HepG2 (cell line): ENCODE data around the gene GPT2. TPM values are rescaled to one million over a fixed set of nuclear protein-coding genes. Genes with fewer than 3 reads are reported as not detected.

ENCODE experiments used
- ARID4A ChIP-seq: sonication (generic); formaldehyde crosslinking; IDR thresholded peaks from 2 replicates; pipeline ENCODE4 v1.5.0; 2020; ENCODE audit warnings: mild to moderate bottlenecking, missing genetic modification reagents, borderline replicate concordance
- ARNT ChIP-seq: fragments of 450-650 bp; IDR thresholded peaks from 2 replicates; pipeline ENCODE4 v1.6.1; 2017
- EED ChIP-seq: sonication (generic); formaldehyde crosslinking; IDR thresholded peaks from 2 replicates; pipeline ENCODE4 v1.5.0; 2020; ENCODE audit warnings: mild to moderate bottlenecking, missing genetic modification reagents
- FIP1L1 ChIP-seq: fragments of 200-400 bp; formaldehyde crosslinking; IDR thresholded peaks from 2 replicates; pipeline ENCODE4 v1.6.1; 2018; ENCODE audit warnings: low read depth, mild to moderate bottlenecking, low read length, moderate library complexity, borderline replicate concordance; ENCODE audit not compliant: insufficient read depth
- FOXO1 ChIP-seq: sonication (generic); formaldehyde crosslinking; IDR thresholded peaks from 2 replicates; pipeline ENCODE4 v1.4.0; 2020; ENCODE audit warnings: missing genetic modification reagents
- KAT7 ChIP-seq: IDR thresholded peaks from 2 replicates; pipeline ENCODE4 v1.6.1; 2018; ENCODE audit warnings: borderline replicate concordance, missing compliant biosample characterization
- MXI1 ChIP-seq: IDR thresholded peaks from 3 replicates; pipeline ENCODE4 v1.6.1; 2012; ENCODE audit warnings: low read depth, low read length, inconsistent platforms, borderline replicate concordance
- SCMH1 ChIP-seq: sonication (generic); formaldehyde crosslinking; IDR thresholded peaks from 2 replicates; pipeline ENCODE4 v1.9.0; 2021; ENCODE audit warnings: missing genetic modification reagents, mild to moderate bottlenecking, borderline replicate concordance
- TFE3 ChIP-seq: IDR thresholded peaks from 2 replicates; pipeline ENCODE4 v1.6.1; 2016
- THAP8 ChIP-seq: sonication (generic); formaldehyde crosslinking; IDR thresholded peaks from 2 replicates; pipeline ENCODE4 v1.5.1; 2020; ENCODE audit warnings: missing genetic modification reagents, mild to moderate bottlenecking, borderline replicate concordance
- ZBTB1 ChIP-seq: sonication (generic); formaldehyde crosslinking; IDR thresholded peaks from 2 replicates; pipeline ENCODE4 v1.4.0; 2020; ENCODE audit warnings: missing genetic modification reagents, borderline replicate concordance
- ZNF33A ChIP-seq: sonication (generic); formaldehyde crosslinking; IDR thresholded peaks from 2 replicates; pipeline ENCODE4 v1.5.1; 2020; ENCODE audit warnings: missing genetic modification reagents, mild to moderate bottlenecking, moderate library complexity, borderline replicate concordance
- ZNF382 ChIP-seq: sonication (generic); formaldehyde crosslinking; IDR thresholded peaks from 2 replicates; pipeline ENCODE4 v1.5.0; 2020; ENCODE audit warnings: missing genetic modification reagents, mild to moderate bottlenecking, borderline replicate concordance
- ZNF598 ChIP-seq: sonication (generic); formaldehyde crosslinking; IDR thresholded peaks from 2 replicates; pipeline ENCODE4 v1.5.1; 2020; ENCODE audit warnings: mild to moderate bottlenecking, missing genetic modification reagents, borderline replicate concordance
- ZNF646 ChIP-seq: sonication (generic); formaldehyde crosslinking; IDR thresholded peaks from 2 replicates; pipeline ENCODE4 v1.9.0; 2021; ENCODE audit warnings: mild to moderate bottlenecking, missing genetic modification reagents
- ZNF780A ChIP-seq: sonication (generic); formaldehyde crosslinking; IDR thresholded peaks from 2 replicates; pipeline ENCODE4 v1.8.0; 2022; ENCODE audit warnings: mild to moderate bottlenecking, missing genetic modification reagents, moderate library complexity
- polyA plus RNA-seq, 8 experiments: library from polyadenylated mRNA; depleted of rRNA in 3 of 8; stranded (reverse) in 7 of 8; unstranded in 1 of 8; fragments of >200 nt; fragmentation: Illumina TruSeq in 4 of 8; extraction: Trizol in 4 of 8; gene quantifications; 2 replicates each; pipeline versions ENCODE4 v1.2.1 to v1.2.3, GENCODE V29; 2011 to 2016; ENCODE audit warnings: low read depth in 4 of 8, missing spikeins in 1 of 8, mixed read lengths in 1 of 8; ENCODE audit not compliant: insufficient read depth in 1 of 8
- total RNA-seq, 5 experiments: library from RNA; depleted of rRNA; stranded (reverse); fragments of >200 nt; fragmentation: Illumina TruSeq; extraction: Trizol; gene quantifications; 2 replicates each; pipeline ENCODE4 v1.2.3, GENCODE V29; 2016; ENCODE audit warnings: low read depth in 1 of 5

Gene GPT2
- total and polyA plus RNA-seq, 2 of the 13 experiments (the other 11 are each of a cell fraction or from before 2014, with no cell fraction given): 138 to 267 TPM

- TF ChIP-seq FOXO1 (CRISPR knock-in tag): no peak
- no peak for TF ChIP-seq EED (CRISPR knock-in tag)
- TF ChIP-seq KAT7 (CRISPR knock-in tag): no peak
- TF ChIP-seq ZNF33A (CRISPR knock-in tag): no peak
- no peak for TF ChIP-seq ZBTB1 (CRISPR knock-in tag)
- TF ChIP-seq ZNF598 (CRISPR knock-in tag): no peak
- no peak for TF ChIP-seq TFE3
- TF ChIP-seq ARID4A (CRISPR knock-in tag): no peak
- TF ChIP-seq THAP8 (CRISPR knock-in tag): no peak
- TF ChIP-seq ZNF646: no peak
- no peak for TF ChIP-seq FIP1L1
- no peak for TF ChIP-seq MXI1
- no peak for TF ChIP-seq SCMH1
- no peak for TF ChIP-seq ARNT
- TF ChIP-seq ZNF382 (CRISPR knock-in tag): no peak
- TF ChIP-seq ZNF780A: no peak
Observed at GRCh38 chr16:46889245-46889941, 5.2 kb downstream of the GPT2 start (continued).
